ENCODE results near the gene WFDC1. TPM values are rescaled to one million over a fixed set of nuclear protein-coding genes. Genes with fewer than 3 reads are reported as not detected.

WFDC1 gene
- total RNA-seq, 1 experiment from 2014 or later: 0.05 TPM

DNA sequence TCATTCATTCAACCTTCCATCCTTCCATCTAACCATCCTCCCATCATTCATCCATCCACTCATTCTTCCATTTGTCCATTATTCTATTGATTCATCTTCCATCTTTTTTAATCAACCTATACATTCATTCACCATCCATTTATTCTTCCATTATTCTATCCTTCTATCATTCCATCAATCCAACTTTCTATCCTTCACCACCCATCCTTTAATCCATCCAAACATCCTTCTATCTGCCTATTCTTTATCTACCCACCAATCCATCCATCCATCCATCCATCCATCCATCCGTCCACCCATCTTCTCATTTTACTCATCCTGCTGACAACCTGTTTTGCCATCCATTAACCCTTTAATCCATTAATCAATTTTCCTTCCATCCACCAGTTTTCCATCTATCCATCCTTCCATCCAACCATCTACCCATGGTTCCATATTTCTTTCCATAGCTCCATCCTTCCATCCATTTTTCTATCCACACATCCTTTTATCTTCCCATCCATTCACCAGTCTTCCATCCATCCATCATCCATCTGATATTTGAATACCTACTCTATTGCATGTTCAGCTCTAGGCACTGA is 21.8 kb upstream of the WFDC1 start:
- no peak for DNase-seq (ENCODE audit: low read depth)

DNA sequence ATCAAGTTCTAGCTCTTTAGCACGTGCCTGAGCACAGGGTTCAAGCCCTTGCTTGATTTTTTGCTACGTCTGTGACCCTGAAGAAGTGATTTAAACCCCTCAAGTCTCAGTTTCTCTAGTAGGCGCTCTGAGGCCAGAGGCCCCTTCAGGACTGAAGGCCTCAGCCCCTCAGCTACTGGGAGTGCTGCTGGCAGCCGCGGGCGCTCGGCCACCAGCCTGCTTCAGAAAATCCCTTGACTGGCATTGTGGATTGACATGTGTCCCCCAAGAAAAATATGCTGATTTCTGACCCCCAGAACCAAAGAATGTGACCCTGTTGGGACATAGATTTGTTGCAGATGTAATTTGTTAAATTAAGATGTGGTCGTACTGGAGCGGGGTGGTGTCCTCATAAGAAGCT is 20.2 kb upstream of the WFDC1 start:
- DNase-seq (ENCODE audit: low read depth): no peak

- no peak for DNase-seq (ENCODE audit: low read depth)
Measured at GRCh38 chr16:84275585-84276151, 19.0 kb upstream of the WFDC1 start.

DNA sequence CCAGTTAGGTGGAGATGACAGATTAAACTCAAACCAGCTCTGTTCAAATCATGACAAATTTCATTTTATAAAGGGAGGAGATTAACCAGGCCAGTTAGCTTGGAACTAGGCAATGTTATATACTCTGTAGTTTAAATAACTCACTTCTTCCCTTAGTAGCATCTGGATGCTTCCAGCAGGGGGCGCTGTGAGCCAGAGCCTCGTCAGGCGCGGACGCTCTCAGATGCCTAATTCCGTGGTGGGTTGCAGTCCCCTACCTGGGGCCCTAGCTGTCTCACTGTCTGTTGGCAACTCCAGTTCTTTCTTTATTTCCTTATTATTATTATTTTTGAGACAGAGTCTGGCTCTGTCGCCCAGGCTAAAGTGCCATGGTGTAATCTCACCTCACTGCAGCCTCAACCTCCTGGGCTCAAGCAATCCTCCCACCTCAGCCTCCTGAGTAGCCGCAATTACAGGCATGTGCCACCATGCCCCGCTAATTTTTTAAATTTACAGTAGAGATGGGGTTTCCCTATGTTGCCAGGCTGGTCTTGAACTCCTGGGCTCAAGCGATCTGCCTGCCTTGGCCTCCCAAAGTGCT is 17.3 kb upstream of the WFDC1 start:
- peak; percentile 46 for DNase-seq (ENCODE audit: low read depth)

GRCh38 chr16:84278333-84278732 is 16.3 kb upstream of the WFDC1 start:
- DNase-seq (ENCODE audit: low read depth): no peak

DNA sequence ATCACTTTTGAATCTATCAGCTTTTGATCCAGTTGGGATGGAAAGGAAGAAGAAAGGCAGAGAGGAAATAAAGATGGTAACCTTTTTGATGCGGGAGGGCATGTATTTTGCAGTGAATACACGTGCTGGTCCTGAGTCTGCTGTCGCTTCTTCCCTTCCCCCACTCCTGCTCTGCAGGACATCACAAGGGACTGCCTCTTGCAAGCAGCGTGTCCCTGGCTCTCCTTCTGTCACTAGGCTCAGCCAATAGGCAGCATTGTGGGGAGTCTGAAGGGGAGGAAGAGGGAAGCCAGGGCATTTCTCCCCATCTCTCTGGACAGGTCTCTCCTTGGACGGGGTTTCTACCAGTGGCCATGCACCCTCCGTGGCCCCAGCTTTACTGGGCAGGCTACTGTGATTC is 15.7 kb upstream of the WFDC1 start:
- no peak for DNase-seq (ENCODE audit: low read depth)

DNA sequence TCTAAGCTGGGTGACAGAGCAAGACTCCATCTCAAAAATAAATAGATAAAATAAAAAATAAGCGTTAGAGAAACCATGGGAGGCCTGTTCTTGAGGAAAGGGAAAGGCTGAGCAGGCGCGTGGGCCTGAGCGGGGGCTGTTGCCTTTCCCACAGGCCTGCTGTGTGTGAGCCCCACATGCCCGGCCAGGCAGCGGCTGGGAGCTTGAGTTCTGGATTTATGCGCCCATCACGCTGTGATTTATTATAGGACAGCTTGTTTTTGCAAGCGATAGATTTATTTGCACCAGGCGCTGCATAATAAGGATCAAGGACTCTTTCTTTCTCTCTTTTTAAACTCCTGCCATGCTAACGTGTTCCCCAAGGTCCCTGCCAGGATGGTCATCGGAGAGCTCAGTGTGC is 14.8 kb upstream of the WFDC1 start:
- no peak for DNase-seq (ENCODE audit: low read depth)

DNA sequence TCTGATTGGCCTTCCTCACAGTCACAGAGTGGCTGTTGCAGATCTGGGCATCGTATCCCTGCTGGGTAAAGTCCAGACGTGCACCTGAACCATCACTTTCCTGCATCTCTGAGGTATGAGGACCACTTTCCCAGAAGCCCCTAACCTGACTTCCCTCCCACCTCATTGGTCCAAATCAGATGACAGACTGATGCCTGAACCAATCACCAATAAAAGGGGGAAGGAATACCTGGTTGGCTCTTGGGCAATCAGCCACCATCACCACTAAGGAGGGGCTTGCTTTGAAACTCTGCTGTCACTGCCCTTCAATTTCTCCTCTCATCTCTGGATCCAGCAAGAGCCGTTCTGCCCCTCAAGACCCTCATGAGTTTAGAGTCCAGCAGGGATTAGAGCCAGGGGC is 13.6 kb upstream of the WFDC1 start:
- no peak for DNase-seq (ENCODE audit: low read depth)

- no peak for DNase-seq (ENCODE audit: low read depth)
Measured at GRCh38 chr16:84282533-84282932, 12.1 kb upstream of the WFDC1 start.

DNA sequence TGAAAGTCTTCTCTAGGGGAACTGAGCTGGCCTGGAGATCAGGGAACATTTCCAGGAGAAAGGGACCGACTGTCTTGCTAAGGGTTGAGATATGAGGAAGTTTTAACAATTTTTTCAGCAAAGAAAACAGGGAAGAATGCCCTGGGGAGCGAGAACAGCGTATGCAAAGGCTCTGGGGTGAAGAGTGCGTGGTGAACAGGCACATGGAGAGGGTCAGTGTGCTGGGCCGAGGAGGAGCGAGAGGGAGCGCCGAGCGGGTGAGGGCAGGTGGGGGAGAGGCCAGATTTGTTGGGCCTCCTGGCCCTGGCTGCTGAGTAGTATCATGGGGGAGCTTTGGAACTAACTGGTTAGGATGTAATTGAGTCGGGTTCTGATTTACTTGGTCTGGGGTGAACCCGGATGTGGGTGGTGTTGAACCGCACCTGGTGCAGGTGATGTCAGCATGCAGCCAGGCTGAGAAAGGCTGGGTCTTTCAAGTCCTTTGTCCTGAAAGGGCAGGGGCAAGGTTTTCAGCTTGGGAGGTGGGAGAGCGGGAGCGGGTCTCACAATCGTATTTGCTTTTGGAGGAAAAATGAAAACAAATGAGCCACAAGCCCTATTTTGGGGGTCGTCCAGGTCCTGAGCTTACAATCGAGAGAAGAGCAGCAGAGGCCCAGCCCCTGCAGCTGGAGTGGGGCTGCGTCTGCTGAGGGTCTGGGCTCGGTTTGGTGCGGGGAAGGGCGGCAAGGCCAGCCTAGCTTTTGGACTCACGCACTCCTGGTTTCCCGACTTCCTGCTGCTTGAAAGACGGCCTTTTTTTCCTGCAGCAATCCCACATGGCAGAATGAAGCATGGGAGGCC is 11.1 kb upstream of the WFDC1 start:
- DNase-seq (ENCODE audit: low read depth): no peak

DNA sequence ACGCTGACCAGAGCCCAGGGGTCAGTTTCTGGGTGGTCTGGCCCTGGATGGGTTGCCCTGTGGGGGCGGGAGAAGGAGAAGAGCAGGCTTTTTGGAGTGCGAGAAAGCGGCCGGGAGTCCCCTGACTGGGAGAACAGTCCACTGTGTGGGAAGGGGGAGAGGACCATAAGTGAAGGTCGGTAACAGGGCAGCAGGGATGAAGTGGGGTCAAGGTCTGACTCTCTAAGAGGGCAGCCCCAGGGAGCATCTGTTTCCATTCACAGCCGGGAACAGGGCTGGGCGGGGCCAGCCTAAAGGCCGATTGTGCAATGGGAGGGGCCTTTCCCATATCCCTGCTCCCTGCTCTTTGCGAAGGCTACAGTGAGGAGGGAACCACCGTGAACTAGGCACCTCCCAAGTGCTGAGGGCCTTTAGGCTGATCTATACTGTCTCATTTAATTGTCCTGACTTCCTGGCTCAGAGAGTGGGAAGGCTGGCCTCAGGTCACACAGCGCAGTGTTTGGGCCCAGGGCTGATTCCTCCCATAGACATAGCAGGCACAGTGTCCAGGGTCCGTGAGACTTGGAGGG is 10.4 kb upstream of the WFDC1 start:
- DNase-seq (ENCODE audit: low read depth): no peak

- no peak for DNase-seq (ENCODE audit: low read depth)
Measured at GRCh38 chr16:84286578-84287240, 8.0 kb upstream of the WFDC1 start.

DNA sequence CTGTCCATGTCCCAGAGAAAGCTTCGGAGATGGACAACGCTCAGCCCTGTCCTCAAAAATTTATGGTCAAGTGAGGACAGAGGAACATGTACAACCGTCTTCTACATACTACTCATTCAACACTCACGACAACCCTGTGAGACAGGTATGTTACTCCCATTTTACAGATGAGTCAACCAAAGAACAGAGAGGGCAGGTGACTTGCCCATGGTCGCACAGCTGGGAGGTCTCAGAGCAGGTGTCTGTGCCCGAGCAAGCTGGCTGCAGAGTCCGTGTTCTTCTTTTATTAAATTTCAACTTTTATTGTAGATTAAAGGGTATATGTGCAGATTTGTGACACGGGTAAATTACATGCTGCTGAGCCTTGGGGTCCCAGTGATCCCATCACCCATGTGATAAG is 5.8 kb upstream of the WFDC1 start:
- no peak for DNase-seq (ENCODE audit: low read depth)

DNA sequence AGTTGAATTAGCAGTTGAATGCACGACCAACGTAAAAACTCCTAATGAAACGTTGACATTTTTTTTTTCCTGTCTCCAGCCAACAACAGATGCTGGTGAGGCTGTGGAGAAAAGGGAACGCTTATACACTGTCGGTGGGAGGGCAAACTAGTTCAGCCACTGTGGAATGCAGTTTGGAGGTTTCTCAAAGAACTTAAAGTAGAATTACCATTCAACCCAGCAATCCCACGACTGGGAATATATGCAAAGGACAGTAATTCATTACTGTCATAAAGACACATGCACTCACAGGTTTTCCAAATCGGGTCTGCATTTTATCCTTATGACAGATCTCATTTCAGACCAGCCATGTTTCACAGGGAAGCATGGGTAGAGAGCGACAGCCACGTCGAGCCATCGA is 3.5 kb upstream of the WFDC1 start:
- DNase-seq (ENCODE audit: low read depth): no peak

DNA sequence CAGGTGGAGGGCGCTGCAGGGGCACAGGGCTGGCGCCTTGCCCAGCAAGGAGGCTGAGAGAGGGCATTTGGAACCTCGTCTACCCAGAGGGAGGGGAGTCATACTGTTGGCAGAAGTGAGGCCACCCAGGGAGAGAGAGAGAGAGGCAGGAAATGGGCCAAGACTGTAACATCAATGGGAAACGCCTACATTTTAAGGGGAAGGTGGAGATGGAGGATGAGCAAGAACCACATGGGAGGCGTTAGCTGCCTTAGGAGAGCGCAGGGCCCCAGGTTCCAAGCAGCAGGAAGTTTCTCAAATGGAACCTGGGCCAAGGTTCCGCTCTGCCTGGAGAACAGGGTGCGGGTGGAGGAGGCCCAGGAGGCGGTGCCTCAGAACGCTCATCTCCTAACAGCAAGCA is 2.7 kb upstream of the WFDC1 start:
- peak; percentile 61 for DNase-seq (ENCODE audit: low read depth)

- no peak for DNase-seq (ENCODE audit: low read depth)
Measured at GRCh38 chr16:84293406-84293805, 1.3 kb upstream of the WFDC1 start.

- DNase-seq (ENCODE audit: low read depth): no peak
Measured at GRCh38 chr16:84294117-84294516, 561 bp upstream of the WFDC1 start.

DNA sequence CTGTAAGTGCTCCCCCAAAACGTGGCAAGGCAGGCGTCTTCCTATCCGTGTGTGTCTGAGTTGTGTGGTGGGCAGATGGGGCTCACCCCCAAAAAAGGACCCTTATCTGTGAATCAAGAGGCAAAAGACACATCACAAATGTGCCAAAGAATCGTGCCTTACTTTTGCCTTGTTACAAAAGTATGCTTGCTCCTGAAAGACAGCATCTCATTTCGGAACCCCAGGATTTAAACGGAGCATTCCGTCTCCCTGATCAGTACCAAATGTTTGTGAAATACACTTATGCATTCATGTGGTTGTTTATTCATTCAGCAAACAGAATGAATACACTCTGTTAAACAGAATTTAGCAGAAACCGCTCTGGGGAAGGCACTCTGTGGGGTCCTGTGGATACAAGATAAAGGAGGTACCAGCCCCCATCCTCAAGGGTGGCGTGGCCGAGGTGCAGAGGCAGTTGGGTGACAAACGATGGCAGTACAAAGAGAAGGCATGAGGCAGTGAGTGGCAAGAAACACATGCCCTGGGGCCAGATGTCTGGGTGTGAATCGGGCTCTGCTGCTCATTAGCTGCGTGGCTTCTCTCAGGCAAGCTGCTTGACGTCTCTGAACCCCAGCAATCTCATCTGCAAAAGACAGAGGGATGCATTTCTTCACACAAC is 654 bp downstream of the WFDC1 start:
- DNase-seq (ENCODE audit: low read depth): no peak

- DNase-seq (ENCODE audit: low read depth): no peak
Measured at GRCh38 chr16:84298376-84298899, 3.8 kb downstream of the WFDC1 start.

GRCh38 chr16:84299734-84300440 is 5.2 kb downstream of the WFDC1 start:
- DNase-seq (ENCODE audit: low read depth): no peak

All from M059J (cell line).